Measurements from ENCODE around the gene GPR3. TPM values are rescaled to one million over a fixed set of nuclear protein-coding genes. Genes with fewer than 3 reads are reported as not detected.

The GPR3 gene
- total and polyA plus RNA-seq, 4 donors, result under 0.01 to 0.30 TPM; not detected in 2

- TF ChIP-seq ZBTB33 (IDR thresholded peaks at IDR 0.05), result no peak
- no peak for TF ChIP-seq REST (IDR thresholded peaks at IDR 0.05)
- no peak for TF ChIP-seq GABPA (IDR thresholded peaks at IDR 0.05 in 1 of 2, conservative IDR thresholded peaks at IDR 0.05 in 1 of 2)
- TF ChIP-seq SP1 (IDR thresholded peaks at IDR 0.05), result no peak
- TF ChIP-seq NR2F2 (IDR thresholded peaks at IDR 0.05), result no peak
- TF ChIP-seq YY1 (IDR thresholded peaks at IDR 0.05), result no peak
- no peak for TF ChIP-seq RAD21 (IDR thresholded peaks at IDR 0.05)
- no peak for TF ChIP-seq EGR1 (IDR thresholded peaks at IDR 0.05; ENCODE audit: low read depth in 2 of 2)
- TF ChIP-seq TAF1 (conservative IDR thresholded peaks at IDR 0.05), result no peak
- TF ChIP-seq FOXA2 (IDR thresholded peaks at IDR 0.05), result no peak
- no peak for TF ChIP-seq HNF4A (conservative IDR thresholded peaks at IDR 0.05)
- no peak for TF ChIP-seq CTCF (IDR thresholded peaks at IDR 0.05; ENCODE audit: low read depth, low read length, missing input control)
- no peak for TF ChIP-seq ATF3 (IDR thresholded peaks at IDR 0.05)
- Histone ChIP-seq H3K9ac (ENCODE audit: low read depth in 1 of 2, low read length in 2 of 2) (peak overlapping the region in 1 of 2 donors; percentile 79), H3K9me3 (ENCODE audit: control insufficient read depth in 4 of 4, low read length in 3 of 4) (no peaks in the 10 kb centered on the region), H3K4me1 (ENCODE audit: control insufficient read depth in 4 of 4, insufficient read depth in 4 of 4, low read length in 3 of 4) (peaks cover 0 to 34% (median 12%) of the 10 kb centered on the region in 4 donors), H3K27me3 (ENCODE audit: control insufficient read depth in 4 of 4, insufficient read depth in 4 of 4, low read length in 3 of 4) (no peaks in the 10 kb centered on the region), H3K36me3 (ENCODE audit: control insufficient read depth in 4 of 4, insufficient read depth in 3 of 4, low read depth in 1 of 4, low read length in 3 of 4) (no peaks in the 10 kb centered on the region), H3K27ac (ENCODE audit: low read depth in 1 of 2, low read length in 2 of 2) (peak overlapping the region; percentile 84 to 87), H3K4me3 (ENCODE audit: low read depth in 1 of 3, low read length in 3 of 3) (peak overlapping the region; percentile 58 to 72 (median 66))
- DNase-seq (ENCODE audit: low spot score), result peak; percentile 72
- WGBS, result under 1% methylated on average over 30 of the region's 30 CpGs
Measured at GRCh38 chr1:27366113-27366410, 26.4 kb upstream of the GPR3 start.

- Histone ChIP-seq H3K9ac (ENCODE audit: low read depth in 1 of 2, low read length in 2 of 2) (peak within 1 kb of the TSS; percentile 79 to 85), H3K4me3 (ENCODE audit: low read depth in 1 of 3, low read length in 3 of 3) (peak within 1 kb of the TSS; percentile 66 to 80 (median 72)), H3K9me3 (ENCODE audit: control insufficient read depth in 4 of 4, low read length in 3 of 4) (no peaks in the 10 kb centered on the region), H3K27me3 (ENCODE audit: control insufficient read depth in 4 of 4, insufficient read depth in 4 of 4, low read length in 3 of 4) (no peaks in the 10 kb centered on the region), H3K4me1 (ENCODE audit: control insufficient read depth in 4 of 4, insufficient read depth in 4 of 4, low read length in 3 of 4) (peaks cover 0 to 34% (median 12%) of the 10 kb centered on the region in 4 donors), H3K27ac (ENCODE audit: low read depth in 1 of 2, low read length in 2 of 2) (peak within 1 kb of the TSS; percentile 88 to 90), H3K36me3 (ENCODE audit: control insufficient read depth in 4 of 4, insufficient read depth in 3 of 4, low read depth in 1 of 4, low read length in 3 of 4) (no peaks in the 10 kb centered on the region)
- peak; percentile 71 for DNase-seq (ENCODE audit: low spot score)
- WGBS, result under 1% methylated on average over 67 of the region's 67 CpGs
- TF ChIP-seq ATF3 (IDR thresholded peaks at IDR 0.05), result no peak
- peak in 1 of 2 donors; percentile 20 for TF ChIP-seq EGR1 (IDR thresholded peaks at IDR 0.05; ENCODE audit: low read depth in 2 of 2)
- TF ChIP-seq SP1 (IDR thresholded peaks at IDR 0.05), result peak; percentile 80
- peak in 1 of 2 donors; percentile 14 for TF ChIP-seq RAD21 (IDR thresholded peaks at IDR 0.05)
- TF ChIP-seq TAF1 (conservative IDR thresholded peaks at IDR 0.05), result no peak
- no peak for TF ChIP-seq YY1 (IDR thresholded peaks at IDR 0.05)
- no peak for TF ChIP-seq FOXA1 (IDR thresholded peaks at IDR 0.05)
- no peak for TF ChIP-seq FOXA2 (IDR thresholded peaks at IDR 0.05)
- TF ChIP-seq MAX (IDR thresholded peaks at IDR 0.05), result no peak
- peak; percentile 25 for TF ChIP-seq CTCF (IDR thresholded peaks at IDR 0.05; ENCODE audit: low read depth, low read length, missing input control)
- TF ChIP-seq NR2F2 (IDR thresholded peaks at IDR 0.05), result peak; percentile 43
- TF ChIP-seq ZBTB33 (IDR thresholded peaks at IDR 0.05), result no peak
- TF ChIP-seq RXRA (IDR thresholded peaks at IDR 0.05), result peak in 1 of 2 donors; percentile 8
Measured at GRCh38 chr1:27366411-27367159, 25.8 kb upstream of the GPR3 start, which contains the start of gene MAP3K6. Gene MAP3K6 (minus strand): TSS chr1:27366961. CDS start chr1:27366597, 364 bp downstream.
